ENCODE data around the gene ASB2.

ASB2 gene, protein sequence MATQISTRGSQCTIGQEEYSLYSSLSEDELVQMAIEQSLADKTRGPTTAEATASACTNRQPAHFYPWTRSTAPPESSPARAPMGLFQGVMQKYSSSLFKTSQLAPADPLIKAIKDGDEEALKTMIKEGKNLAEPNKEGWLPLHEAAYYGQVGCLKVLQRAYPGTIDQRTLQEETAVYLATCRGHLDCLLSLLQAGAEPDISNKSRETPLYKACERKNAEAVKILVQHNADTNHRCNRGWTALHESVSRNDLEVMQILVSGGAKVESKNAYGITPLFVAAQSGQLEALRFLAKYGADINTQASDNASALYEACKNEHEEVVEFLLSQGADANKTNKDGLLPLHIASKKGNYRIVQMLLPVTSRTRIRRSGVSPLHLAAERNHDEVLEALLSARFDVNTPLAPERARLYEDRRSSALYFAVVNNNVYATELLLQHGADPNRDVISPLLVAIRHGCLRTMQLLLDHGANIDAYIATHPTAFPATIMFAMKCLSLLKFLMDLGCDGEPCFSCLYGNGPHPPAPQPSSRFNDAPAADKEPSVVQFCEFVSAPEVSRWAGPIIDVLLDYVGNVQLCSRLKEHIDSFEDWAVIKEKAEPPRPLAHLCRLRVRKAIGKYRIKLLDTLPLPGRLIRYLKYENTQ

DNA sequence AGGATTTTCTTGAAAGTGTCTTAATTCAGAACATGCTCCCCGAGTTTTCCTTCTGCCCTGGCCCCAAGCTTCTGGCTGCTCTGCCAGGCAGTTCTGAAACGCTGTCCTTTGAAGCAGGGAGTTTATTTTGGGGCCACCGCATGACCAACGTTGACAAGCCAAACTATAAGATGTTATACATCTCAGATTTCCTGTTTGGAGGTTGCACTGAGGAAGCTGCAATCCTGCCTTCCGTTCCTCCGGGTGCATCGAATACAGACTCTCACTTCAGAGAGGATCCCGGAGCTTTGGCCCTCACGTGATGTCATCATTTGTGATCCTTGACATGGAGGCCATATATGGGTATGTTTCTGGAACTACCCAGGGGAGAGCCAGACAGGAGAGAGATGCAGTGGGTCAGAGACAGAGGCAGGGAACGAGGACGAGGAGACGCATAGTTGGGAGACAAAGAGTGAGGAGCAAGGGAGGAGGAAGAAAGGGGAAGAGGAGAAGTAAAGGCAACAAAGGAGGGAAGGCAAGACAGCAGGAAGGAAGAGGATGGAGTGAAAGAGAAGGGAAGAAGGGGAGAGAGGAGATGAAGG, at the start of gene ASB2:
TSS of gene ASB2 (minus strand) at position 94 of the 581 bp plus-strand sequence. CDS start 12,031 bp downstream, outside the sequence.
- peak within 1 kb of the TSS; percentile 12 for H3K4me3 ChIP-seq (ENCODE audit: low read depth, low read length)
- TF ChIP-seq, protein P1, sequence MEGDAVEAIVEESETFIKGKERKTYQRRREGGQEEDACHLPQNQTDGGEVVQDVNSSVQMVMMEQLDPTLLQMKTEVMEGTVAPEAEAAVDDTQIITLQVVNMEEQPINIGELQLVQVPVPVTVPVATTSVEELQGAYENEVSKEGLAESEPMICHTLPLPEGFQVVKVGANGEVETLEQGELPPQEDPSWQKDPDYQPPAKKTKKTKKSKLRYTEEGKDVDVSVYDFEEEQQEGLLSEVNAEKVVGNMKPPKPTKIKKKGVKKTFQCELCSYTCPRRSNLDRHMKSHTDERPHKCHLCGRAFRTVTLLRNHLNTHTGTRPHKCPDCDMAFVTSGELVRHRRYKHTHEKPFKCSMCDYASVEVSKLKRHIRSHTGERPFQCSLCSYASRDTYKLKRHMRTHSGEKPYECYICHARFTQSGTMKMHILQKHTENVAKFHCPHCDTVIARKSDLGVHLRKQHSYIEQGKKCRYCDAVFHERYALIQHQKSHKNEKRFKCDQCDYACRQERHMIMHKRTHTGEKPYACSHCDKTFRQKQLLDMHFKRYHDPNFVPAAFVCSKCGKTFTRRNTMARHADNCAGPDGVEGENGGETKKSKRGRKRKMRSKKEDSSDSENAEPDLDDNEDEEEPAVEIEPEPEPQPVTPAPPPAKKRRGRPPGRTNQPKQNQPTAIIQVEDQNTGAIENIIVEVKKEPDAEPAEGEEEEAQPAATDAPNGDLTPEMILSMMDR (IDR thresholded peaks at IDR 0.05; ENCODE audit: borderline replicate concordance, insufficient read depth, low read depth, low read length) = no peak

DNA sequence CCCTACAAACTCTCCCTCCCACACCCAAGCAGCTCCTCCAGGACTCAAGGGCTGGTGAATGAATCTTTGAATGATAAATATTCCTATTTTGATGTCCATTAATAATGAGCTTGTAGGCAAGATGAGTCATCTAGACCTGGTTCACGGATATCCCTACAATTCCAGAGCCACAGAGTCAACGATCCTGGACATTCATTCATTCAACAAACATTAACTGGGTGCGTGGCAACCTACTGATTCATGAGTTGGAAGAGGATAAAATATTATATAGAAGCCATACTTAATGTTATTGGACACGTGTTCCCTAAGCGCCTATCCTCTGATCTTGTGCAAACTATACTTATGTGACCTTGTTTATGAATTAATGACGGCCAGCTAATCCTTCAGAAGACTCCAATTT, 49.4 kb upstream of the ASB2 start:
- TF ChIP-seq, protein P1 (IDR thresholded peaks at IDR 0.05; ENCODE audit: borderline replicate concordance, insufficient read depth, low read depth, low read length) = no peak

DNA sequence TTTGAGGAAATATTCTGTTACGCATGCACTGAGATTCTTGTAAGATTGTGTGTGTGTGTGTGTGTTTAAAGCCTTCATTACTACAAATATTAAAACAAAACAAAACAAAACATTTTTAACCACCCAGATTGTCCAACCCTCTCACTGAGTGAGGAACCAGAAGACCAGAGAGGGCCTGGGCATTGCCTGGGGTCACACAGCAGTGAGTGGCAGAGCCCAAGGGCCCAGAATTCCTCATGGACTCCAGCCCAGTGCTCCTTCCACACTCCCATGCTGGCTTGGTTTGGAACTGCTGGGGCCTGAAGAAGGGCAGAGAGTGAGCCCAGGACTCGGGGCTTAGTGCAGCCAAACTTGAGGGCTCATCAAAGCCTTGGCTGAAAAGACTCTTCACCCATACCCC, 48.2 kb upstream of the ASB2 start:
- TF ChIP-seq, protein P1 (IDR thresholded peaks at IDR 0.05; ENCODE audit: borderline replicate concordance, insufficient read depth, low read depth, low read length) = no peak

More for the DNA sequence above, 49.4 kb upstream of the ASB2 start:
- no peak overlapping the region for H3K4me3 ChIP-seq (ENCODE audit: low read depth, low read length)

DNA sequence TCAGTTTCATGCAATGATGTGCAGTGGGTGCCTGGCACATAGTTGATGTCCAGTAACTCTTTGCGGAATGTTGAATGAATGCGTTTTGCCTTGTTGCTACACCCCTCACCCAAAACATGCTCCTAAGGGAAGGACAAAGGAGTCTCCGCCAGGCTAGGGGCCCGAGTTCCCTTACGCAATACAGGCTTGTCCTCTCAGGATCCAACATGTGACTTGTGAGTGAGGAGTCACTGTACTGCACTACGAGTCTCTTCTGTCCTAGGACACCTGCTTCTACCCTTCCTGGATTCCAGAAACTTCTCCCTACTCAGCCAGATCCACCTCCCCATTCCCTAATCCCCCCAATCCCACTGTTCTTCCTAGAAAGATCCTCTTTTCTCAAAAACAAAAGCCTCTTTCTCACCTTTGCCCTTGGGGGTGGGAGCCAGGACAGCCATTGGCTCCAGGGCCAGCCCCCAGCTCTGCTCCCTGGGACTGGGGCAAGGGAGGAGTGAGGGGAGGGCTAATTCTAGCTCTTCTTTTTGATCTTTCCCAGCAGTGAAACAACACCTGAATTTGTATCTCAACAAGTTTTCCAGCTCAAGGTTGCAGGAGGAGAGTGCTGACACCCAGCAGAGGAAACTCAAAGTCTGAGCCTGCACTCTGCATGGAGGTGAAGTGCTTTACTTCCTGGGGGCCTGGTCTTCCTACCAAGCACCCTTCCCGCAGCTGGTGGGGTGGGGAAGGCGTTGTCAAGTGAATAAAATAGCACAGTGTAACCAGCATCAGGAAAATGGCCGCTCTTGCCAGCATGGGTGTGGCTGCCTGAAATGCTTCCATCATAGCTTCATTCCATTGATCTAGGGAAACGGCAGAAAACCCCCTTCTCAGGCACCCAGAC, 46.4 kb upstream of the ASB2 start:
- TF ChIP-seq, protein P1 (IDR thresholded peaks at IDR 0.05; ENCODE audit: borderline replicate concordance, insufficient read depth, low read depth, low read length) = no peak
- no peak overlapping the region for H3K4me3 ChIP-seq (ENCODE audit: low read depth, low read length)

More for the DNA sequence above, 48.2 kb upstream of the ASB2 start:
- H3K4me3 ChIP-seq (ENCODE audit: low read depth, low read length) = no peak overlapping the region

DNA sequence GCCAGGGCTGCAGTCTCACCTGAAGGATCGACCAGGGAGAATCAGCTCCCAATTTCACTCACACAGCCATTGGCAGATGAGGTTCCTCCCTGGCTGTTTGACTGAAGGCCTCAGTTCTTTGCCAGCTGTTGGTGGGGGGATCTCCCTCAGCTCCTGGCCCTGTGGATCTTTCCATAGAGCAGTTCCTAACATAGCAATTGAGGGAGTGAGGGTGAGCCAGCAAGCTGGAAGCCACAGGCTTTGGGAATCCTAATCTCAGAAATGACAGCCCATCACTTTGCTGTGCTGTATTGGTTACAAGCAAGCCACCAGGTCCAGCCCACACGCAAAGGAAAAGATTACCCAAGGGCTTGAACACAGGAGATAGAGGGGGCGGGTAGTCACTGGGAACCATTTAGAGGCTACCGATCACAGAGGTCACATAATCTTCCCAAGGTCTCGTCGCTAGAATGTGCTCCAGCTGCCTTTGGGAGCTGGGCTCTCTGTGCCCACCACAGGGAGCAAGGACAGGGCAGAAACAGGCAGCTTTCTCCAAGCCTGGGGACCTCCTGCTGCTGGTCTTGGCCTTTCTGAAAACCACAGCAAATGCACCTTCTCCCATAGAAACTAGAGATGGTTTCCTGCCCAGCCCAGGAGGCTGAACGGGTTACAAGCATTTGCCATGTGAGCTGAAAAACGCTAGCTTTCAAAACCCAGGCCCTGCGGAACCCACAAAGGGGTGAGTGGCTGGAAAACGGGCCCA, 45.2 kb upstream of the ASB2 start:
- no peak overlapping the region for H3K4me3 ChIP-seq (ENCODE audit: low read depth, low read length)
- TF ChIP-seq, protein P1 (IDR thresholded peaks at IDR 0.05; ENCODE audit: borderline replicate concordance, insufficient read depth, low read depth, low read length) = no peak

DNA sequence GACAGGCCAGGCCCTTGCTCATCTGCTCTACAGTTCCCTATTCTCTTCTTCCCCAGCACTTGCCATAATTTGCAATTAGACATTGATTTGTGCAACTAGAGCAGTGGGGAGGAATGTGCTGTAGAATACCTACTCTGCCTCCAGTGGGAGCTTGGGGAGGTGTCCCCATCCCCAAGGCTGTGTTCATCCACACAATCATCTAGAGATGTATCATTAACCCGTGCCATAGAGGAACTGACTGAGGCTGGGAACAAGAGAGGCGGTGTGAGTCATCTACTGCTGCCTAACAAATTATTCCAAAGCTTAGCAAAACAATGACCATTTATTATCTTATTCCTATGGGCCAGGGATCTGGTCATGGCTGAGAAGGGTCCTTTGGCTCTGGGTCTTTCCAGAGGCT, 44.6 kb upstream of the ASB2 start:
- TF ChIP-seq, protein P1 (IDR thresholded peaks at IDR 0.05; ENCODE audit: borderline replicate concordance, insufficient read depth, low read depth, low read length) = no peak
- H3K4me3 ChIP-seq (ENCODE audit: low read depth, low read length) = no peak overlapping the region

All from GM12875 (cell line).